Measurements from ENCODE around the gene IER3IP1.

- no peak for TF ChIP-seq POLR2A (IDR thresholded peaks at IDR 0.05)
- TF ChIP-seq CTCF (IDR thresholded peaks at IDR 0.05) = no peak
These were observed 774 bp downstream of the IER3IP1 start for GRCh38 chr18:47175283-47175897.

All from ovary (tissue), 3 donors.